ENCODE data around the gene SPEN. TPM values are rescaled to one million over a fixed set of nuclear protein-coding genes. Genes with fewer than 3 reads are reported as not detected.
"Not testable (repeated sequence)": the region's sequence is repeated elsewhere in the genome, so short reads cannot be mapped to it uniquely, and the experiment has no call there.

The SPEN gene
- total RNA-seq, 5 donors from 2014 or later (not counting 1 experiment from before 2014, with no cell fraction given), result 69.9 to 81.1 (median 72.1) TPM

- no peak for ATAC-seq (replicated peaks in 1 of 4)
- POLR2A ChIA-PET, result interaction anchor here in 1 of 2 donors (0.6 kb wide), 2 partner anchors 89 to 91 kb away, joined by 3 to 7 read pairs; no protein-coding TSS in a partner anchor
- no peak for DNase-seq
- H3K9me3 Mint-ChIP-seq, result no peaks in the 10 kb centered on the region
- no peaks in the 10 kb centered on the region for H3K27me3 Mint-ChIP-seq
- H3K36me3 ChIP-seq (ENCODE audit: control insufficient read depth in 2 of 2, extremely low read depth in 1 of 2, insufficient read depth in 1 of 2, low read length in 1 of 2), result peaks cover 0 to 61% of the 10 kb centered on the region in 2 donors
- WGBS (ENCODE audit: insufficient coverage), result no CpG with 5 or more reads among the region's 2 CpGs
- H3K4me3 Mint-ChIP-seq, result no peak overlapping the region
- H3K4me1 Mint-ChIP-seq, result peaks cover 13% of the 10 kb centered on the region in 3 donors
- no peaks in the 10 kb centered on the region for H3K4me1 ChIP-seq (ENCODE audit: control insufficient read depth in 1 of 2, extremely low read depth in 1 of 2, insufficient read depth in 2 of 2, low read length in 2 of 2)
- H3K27me3 ChIP-seq (replicated peaks in 1 of 2; ENCODE audit: control insufficient read depth in 2 of 2, extremely low read depth in 1 of 2, insufficient read depth in 2 of 2, low read length in 1 of 2), result no peaks in the 10 kb centered on the region
- no peak overlapping the region for H3K27ac ChIP-seq (ENCODE audit: low read length)
- H3K4me3 ChIP-seq (ENCODE audit: control insufficient read depth in 1 of 2, extremely low read depth in 1 of 2, low read length in 1 of 2), result no peak overlapping the region
- no peaks in the 10 kb centered on the region for H3K9me3 ChIP-seq
- CTCF ChIA-PET, result no interaction called here
- no peak overlapping the region for H3K27ac Mint-ChIP-seq
- H3K36me3 Mint-ChIP-seq, result peaks cover 42% of the 10 kb centered on the region
Measured at GRCh38 chr1:15923241-15923640, 75.7 kb downstream of the SPEN start.

- H3K9me3 Mint-ChIP-seq; H3K4me3 ChIP-seq (ENCODE audit: control insufficient read depth in 1 of 2, extremely low read depth in 1 of 2, low read length in 1 of 2); H3K27me3 ChIP-seq (replicated peaks in 1 of 2; ENCODE audit: control insufficient read depth in 2 of 2, extremely low read depth in 1 of 2, insufficient read depth in 2 of 2, low read length in 1 of 2); H3K4me1 ChIP-seq (ENCODE audit: control insufficient read depth in 1 of 2, extremely low read depth in 1 of 2, insufficient read depth in 2 of 2, low read length in 2 of 2); H3K27ac ChIP-seq (ENCODE audit: low read length); H3K27me3 Mint-ChIP-seq; H3K9me3 ChIP-seq; H3K4me3 Mint-ChIP-seq; ATAC-seq (replicated peaks in 1 of 4); H3K27ac Mint-ChIP-seq; POLR2A ChIA-PET; H3K4me1 Mint-ChIP-seq; DNase-seq: not testable (repeated sequence)
- WGBS (ENCODE audit: insufficient coverage), result no CpG with 5 or more reads among the region's 8 CpGs
- peaks cover 0 to 79% of the 10 kb centered on the region in 2 donors for H3K36me3 ChIP-seq (ENCODE audit: control insufficient read depth in 2 of 2, extremely low read depth in 1 of 2, insufficient read depth in 1 of 2, low read length in 1 of 2)
- CTCF ChIA-PET, result interaction anchor here (0.7 to 1.2 kb wide), 2 partner anchors 104 to 111 kb away, joined by 3 to 6 read pairs; no protein-coding TSS in a partner anchor
- peaks cover 56% of the 10 kb centered on the region for H3K36me3 Mint-ChIP-seq
Measured at GRCh38 chr1:15926448-15926847, 78.9 kb downstream of the SPEN start.

GRCh38 chr1:15928971-15929965 lies 81.8 kb downstream of the SPEN start:
- DNase-seq, result no peak
- ATAC-seq (replicated peaks in 1 of 4), result no peak
- WGBS (ENCODE audit: insufficient coverage), result 97% methylated on average over 10 of the region's 17 CpGs
- Mint-ChIP-seq H3K9me3 (no peaks in the 10 kb centered on the region), H3K36me3 (peaks cover 64% of the 10 kb centered on the region), H3K4me1 (no peaks in the 10 kb centered on the region), H3K27me3 (no peaks in the 10 kb centered on the region), H3K27ac (no peak overlapping the region), H3K4me3 (no peak overlapping the region)
- H3K27ac ChIP-seq (ENCODE audit: low read length), result no peak overlapping the region
- H3K4me3 ChIP-seq (ENCODE audit: control insufficient read depth in 1 of 2, extremely low read depth in 1 of 2, low read length in 1 of 2), result no peak overlapping the region
- H3K27me3 ChIP-seq (replicated peaks in 1 of 2; ENCODE audit: control insufficient read depth in 2 of 2, extremely low read depth in 1 of 2, insufficient read depth in 2 of 2, low read length in 1 of 2), result no peaks in the 10 kb centered on the region
- ChIA-PET POLR2A (no interaction called here), CTCF (no interaction called here)
- H3K9me3 ChIP-seq, result no peaks in the 10 kb centered on the region
- no peaks in the 10 kb centered on the region for H3K4me1 ChIP-seq (ENCODE audit: control insufficient read depth in 1 of 2, extremely low read depth in 1 of 2, insufficient read depth in 2 of 2, low read length in 2 of 2)
- H3K36me3 ChIP-seq (ENCODE audit: control insufficient read depth in 2 of 2, extremely low read depth in 1 of 2, insufficient read depth in 1 of 2, low read length in 1 of 2), result peaks cover 8 to 86% of the 10 kb centered on the region in 2 donors

GRCh38 chr1:15931401-15931800 lies 83.9 kb downstream of the SPEN start:
- Mint-ChIP-seq H3K4me3 (no peak overlapping the region), H3K36me3 (peaks cover 72% of the 10 kb centered on the region), H3K27me3 (no peaks in the 10 kb centered on the region), H3K4me1 (no peaks in the 10 kb centered on the region), H3K9me3 (no peaks in the 10 kb centered on the region), H3K27ac (no peak overlapping the region)
- no peak overlapping the region for H3K4me3 ChIP-seq (ENCODE audit: control insufficient read depth in 1 of 2, extremely low read depth in 1 of 2, low read length in 1 of 2)
- ATAC-seq (replicated peaks in 1 of 4) (no peak), DNase-seq (no peak)
- H3K4me1 ChIP-seq (ENCODE audit: control insufficient read depth in 1 of 2, extremely low read depth in 1 of 2, insufficient read depth in 2 of 2, low read length in 2 of 2), result no peaks in the 10 kb centered on the region
- peaks cover 19 to 89% of the 10 kb centered on the region in 2 donors for H3K36me3 ChIP-seq (ENCODE audit: control insufficient read depth in 2 of 2, extremely low read depth in 1 of 2, insufficient read depth in 1 of 2, low read length in 1 of 2)
- WGBS (ENCODE audit: insufficient coverage), result 95% methylated on average over 11 of the region's 11 CpGs
- POLR2A ChIA-PET, result no interaction called here
- no peaks in the 10 kb centered on the region for H3K9me3 ChIP-seq
- H3K27me3 ChIP-seq (replicated peaks in 1 of 2; ENCODE audit: control insufficient read depth in 2 of 2, extremely low read depth in 1 of 2, insufficient read depth in 2 of 2, low read length in 1 of 2), result no peaks in the 10 kb centered on the region
- CTCF ChIA-PET, result interaction anchor here in 1 of 2 donors (1.2 kb wide), 1 partner anchor 116 kb away, joined by 3 read pairs; no protein-coding TSS in a partner anchor
- no peak overlapping the region for H3K27ac ChIP-seq (ENCODE audit: low read length)

- no peak overlapping the region for H3K4me3 ChIP-seq (ENCODE audit: control insufficient read depth in 1 of 2, extremely low read depth in 1 of 2, low read length in 1 of 2)
- H3K36me3 Mint-ChIP-seq, result peaks cover 74% of the 10 kb centered on the region
- H3K9me3 ChIP-seq, result no peaks in the 10 kb centered on the region
- ATAC-seq (replicated peaks in 1 of 4) (no peak), DNase-seq (no peak)
- POLR2A ChIA-PET, result no interaction called here
- H3K4me1 Mint-ChIP-seq, result no peaks in the 10 kb centered on the region
- H3K4me1 ChIP-seq (ENCODE audit: control insufficient read depth in 1 of 2, extremely low read depth in 1 of 2, insufficient read depth in 2 of 2, low read length in 2 of 2), result no peaks in the 10 kb centered on the region
- CTCF ChIA-PET, result no interaction called here
- no peak overlapping the region for H3K4me3 Mint-ChIP-seq
- H3K27ac Mint-ChIP-seq, result no peak overlapping the region
- peaks cover 20 to 89% of the 10 kb centered on the region in 2 donors for H3K36me3 ChIP-seq (ENCODE audit: control insufficient read depth in 2 of 2, extremely low read depth in 1 of 2, insufficient read depth in 1 of 2, low read length in 1 of 2)
- H3K27me3 Mint-ChIP-seq, result no peaks in the 10 kb centered on the region
- H3K9me3 Mint-ChIP-seq, result no peaks in the 10 kb centered on the region
- no peaks in the 10 kb centered on the region for H3K27me3 ChIP-seq (replicated peaks in 1 of 2; ENCODE audit: control insufficient read depth in 2 of 2, extremely low read depth in 1 of 2, insufficient read depth in 2 of 2, low read length in 1 of 2)
- WGBS (ENCODE audit: insufficient coverage), result 98% methylated on average over 19 of the region's 19 CpGs
- H3K27ac ChIP-seq (ENCODE audit: low read length), result no peak overlapping the region
Measured at GRCh38 chr1:15931884-15932283, 84.4 kb downstream of the SPEN start.

- POLR2A ChIA-PET, result no interaction called here
- no peak for DNase-seq
- no peak overlapping the region for H3K4me3 Mint-ChIP-seq
Measured at GRCh38 chr1:15932612-15933011, 85.1 kb downstream of the SPEN start.

More at GRCh38 chr1:15932612-15933011, 85.1 kb downstream of the SPEN start:
- H3K27ac Mint-ChIP-seq, result no peak overlapping the region
- Histone ChIP-seq H3K27me3 (replicated peaks in 1 of 2; ENCODE audit: control insufficient read depth in 2 of 2, extremely low read depth in 1 of 2, insufficient read depth in 2 of 2, low read length in 1 of 2) (no peaks in the 10 kb centered on the region), H3K4me1 (ENCODE audit: control insufficient read depth in 1 of 2, extremely low read depth in 1 of 2, insufficient read depth in 2 of 2, low read length in 2 of 2) (no peaks in the 10 kb centered on the region), H3K4me3 (ENCODE audit: control insufficient read depth in 1 of 2, extremely low read depth in 1 of 2, low read length in 1 of 2) (no peak overlapping the region), H3K9me3 (no peaks in the 10 kb centered on the region), H3K27ac (ENCODE audit: low read length) (no peak overlapping the region), H3K36me3 (ENCODE audit: control insufficient read depth in 2 of 2, extremely low read depth in 1 of 2, insufficient read depth in 1 of 2, low read length in 1 of 2) (peaks cover 27 to 90% of the 10 kb centered on the region in 2 donors)
- no peaks in the 10 kb centered on the region for H3K4me1 Mint-ChIP-seq
- CTCF ChIA-PET, result no interaction called here
- ATAC-seq (replicated peaks in 1 of 4), result no peak
- H3K9me3 Mint-ChIP-seq, result no peaks in the 10 kb centered on the region
- WGBS (ENCODE audit: insufficient coverage), result 98% methylated on average over 7 of the region's 9 CpGs
- H3K27me3 Mint-ChIP-seq, result no peaks in the 10 kb centered on the region
- H3K36me3 Mint-ChIP-seq, result peaks cover 78% of the 10 kb centered on the region
